NCI-H460 (cell line): ENCODE data around the gene SVBP. TPM values are rescaled to one million over a fixed set of nuclear protein-coding genes. Genes with fewer than 3 reads are reported as not detected.
"Not testable (repeated sequence)": the region's sequence is repeated elsewhere in the genome, so short reads cannot be mapped to it uniquely, and the experiment has no call there.

ENCODE experiments used
- DNase-seq: peaks from one replicate; pipeline ENCODE4 v3.0.0-alpha.2; 2016; ENCODE audit warnings: low read depth; ENCODE audit errors: extremely low read depth
- polyA plus RNA-seq: library from polyadenylated mRNA; depleted of rRNA; stranded (reverse); fragments of >200 nt; gene quantifications from 2 replicates; pipeline ENCODE4 v1.2.3, GENCODE V29; 2014; cell fraction: nucleus; rRNA removed
- total RNA-seq: library from RNA; depleted of rRNA; stranded (reverse); fragments of >200 nt; shearing (Covaris generic); gene quantifications from 2 replicates; pipeline ENCODE4 v1.2.3, GENCODE V29; 2014; rRNA removed

SVBP gene
- 19.5 and 23.3 TPM in 2 replicates for total RNA-seq
- 13.8 and 20.0 TPM in 2 replicates for polyA plus RNA-seq

GRCh38 chr1:42816585-42817439 lies at the start of gene SVBP, which contains the start of gene ERMAP:
Gene SVBP (minus strand): TSS chr1:42817397. CDS start chr1:42816544, 853 bp downstream.
Gene ERMAP (plus strand): TSS chr1:42817122. CDS start chr1:42830449, 13,327 bp downstream.
- peak; percentile 78 for DNase-seq

GRCh38 chr1:42866549-42866948 lies 49.4 kb upstream of the SVBP start:
- DNase-seq = no peak

- no peak for DNase-seq
Measured at GRCh38 chr1:42861014-42861399, 43.8 kb upstream of the SVBP start.

- DNase-seq = no peak
Measured at GRCh38 chr1:42860339-42861013, 43.3 kb upstream of the SVBP start.

- DNase-seq = not testable (repeated sequence)
Measured at GRCh38 chr1:42859366-42859765, 42.2 kb upstream of the SVBP start.

- DNase-seq = not testable (repeated sequence)
Measured at GRCh38 chr1:42856554-42856953, 39.4 kb upstream of the SVBP start.

- no peak for DNase-seq
Measured at GRCh38 chr1:42853116-42853884, 36.1 kb upstream of the SVBP start.

- no peak for DNase-seq
Measured at GRCh38 chr1:42852608-42852980, 35.4 kb upstream of the SVBP start.

GRCh38 chr1:42851960-42852607 lies 34.9 kb upstream of the SVBP start:
- no peak for DNase-seq

GRCh38 chr1:42851420-42851819 lies 34.2 kb upstream of the SVBP start:
- no peak for DNase-seq

- DNase-seq = no peak
Measured at GRCh38 chr1:42849944-42850343, 32.7 kb upstream of the SVBP start.

GRCh38 chr1:42848823-42849537 lies 31.8 kb upstream of the SVBP start:
- DNase-seq = no peak

- DNase-seq = no peak
Measured at GRCh38 chr1:42847721-42848460, 30.7 kb upstream of the SVBP start.

- DNase-seq = no peak
Measured at GRCh38 chr1:42847111-42847595, 30.0 kb upstream of the SVBP start.

- DNase-seq = peak; percentile 94
Measured at GRCh38 chr1:42846257-42847110, 29.3 kb upstream of the SVBP start, which contains the start of gene ZNF691. Gene ZNF691 (plus strand): TSS chr1:42846613. CDS start chr1:42849659, 3,046 bp downstream.

- no peak for DNase-seq
Measured at GRCh38 chr1:42845866-42846256, 28.7 kb upstream of the SVBP start.

- no peak for DNase-seq
Measured at GRCh38 chr1:42845193-42845592, 28.0 kb upstream of the SVBP start.

GRCh38 chr1:42844592-42845140 lies 27.5 kb upstream of the SVBP start:
- DNase-seq = no peak
